Measurements from ENCODE around the gene PLCD1. TPM values are rescaled to one million over a fixed set of nuclear protein-coding genes. Genes with fewer than 3 reads are reported as not detected.

Gene PLCD1
- total RNA-seq, 1 experiment from 2014 or later = 7.9 TPM

- H3K9me3 Mint-ChIP-seq (ENCODE audit: unreplicated experiment) = no peaks in the 10 kb centered on the region
These were observed 66.4 kb downstream of the PLCD1 start for GRCh38 chr3:37963016-37963415.

GRCh38 chr3:37961622-37962431 lies 67.6 kb downstream of the PLCD1 start:
- no peak for TF ChIP-seq CTCF (IDR thresholded peaks at IDR 0.05; ENCODE audit: insufficient read depth in 1 of 2, low read depth in 1 of 2, low read length in 1 of 2, severe bottlenecking in 1 of 2, unreplicated experiment in 1 of 2)
- H3K27me3 Mint-ChIP-seq (ENCODE audit: insufficient read depth, unreplicated experiment) = no peaks in the 10 kb centered on the region
- no TSS peak for BruUV-seq (replicated peaks)
- ChIA-PET POLR2A (no interaction called here), CTCF (interaction anchor here (0.7 kb wide), 2 partner anchors 13 to 23 kb away, joined by 3 read pairs; no protein-coding TSS in a partner anchor)
- Histone ChIP-seq H3K9me3 (no peaks in the 10 kb centered on the region), H3K4me1 (peaks cover 37% of the 10 kb centered on the region), H3K36me3 (ENCODE audit: control insufficient read depth, insufficient read depth, low read length) (no peaks in the 10 kb centered on the region; the same call in 1 of the 2 replicates), H3K4me3 (ENCODE audit: low read depth, low read length) (no peak overlapping the region), H3K27me3 (replicated peaks; ENCODE audit: control insufficient read depth, insufficient read depth, low read length) (no peaks in the 10 kb centered on the region)
- no peak for DNase-seq
- peaks cover 36% of the 10 kb centered on the region for H3K4me1 Mint-ChIP-seq (ENCODE audit: low read depth, unreplicated experiment)
- intact Hi-C loops (cut with micrococcal nuclease; ENCODE audit: unreplicated experiment) = no loop called here
- no peaks in the 10 kb centered on the region for H3K9me3 Mint-ChIP-seq (ENCODE audit: unreplicated experiment)
- no peak overlapping the region for H3K4me3 Mint-ChIP-seq (ENCODE audit: unreplicated experiment)
- no peak overlapping the region for H3K27ac Mint-ChIP-seq (ENCODE audit: unreplicated experiment)
- H3K36me3 Mint-ChIP-seq (ENCODE audit: insufficient read depth, unreplicated experiment) = peaks cover 12% of the 10 kb centered on the region

More at GRCh38 chr3:37963016-37963415, 66.4 kb downstream of the PLCD1 start:
- intact Hi-C loops (cut with micrococcal nuclease; ENCODE audit: unreplicated experiment) = no loop called here
- POLR2A ChIA-PET = no interaction called here
- BruUV-seq (replicated peaks) = no TSS peak
- Mint-ChIP-seq H3K36me3 (ENCODE audit: insufficient read depth, unreplicated experiment) (peaks cover 8% of the 10 kb centered on the region), H3K4me1 (ENCODE audit: low read depth, unreplicated experiment) (peaks cover 39% of the 10 kb centered on the region), H3K27ac (ENCODE audit: unreplicated experiment) (no peak overlapping the region), H3K27me3 (ENCODE audit: insufficient read depth, unreplicated experiment) (no peaks in the 10 kb centered on the region), H3K4me3 (ENCODE audit: unreplicated experiment) (no peak overlapping the region)
- Histone ChIP-seq H3K27me3 (replicated peaks; ENCODE audit: control insufficient read depth, insufficient read depth, low read length) (no peaks in the 10 kb centered on the region), H3K36me3 (ENCODE audit: control insufficient read depth, insufficient read depth, low read length) (no peaks in the 10 kb centered on the region; the same call in 1 of the 2 replicates), H3K4me3 (ENCODE audit: low read depth, low read length) (no peak overlapping the region), H3K4me1 (peaks cover 41% of the 10 kb centered on the region), H3K9me3 (no peaks in the 10 kb centered on the region)
- DNase-seq = no peak
- TF ChIP-seq CTCF (IDR thresholded peaks at IDR 0.05; ENCODE audit: insufficient read depth in 1 of 2, low read depth in 1 of 2, low read length in 1 of 2, severe bottlenecking in 1 of 2, unreplicated experiment in 1 of 2) = no peak
- CTCF ChIA-PET = no interaction called here

- no TSS peak for BruUV-seq (replicated peaks)
- DNase-seq = no peak
- CTCF ChIA-PET = no interaction called here
- intact Hi-C loops (cut with micrococcal nuclease; ENCODE audit: unreplicated experiment) = no loop called here
- H3K4me1 ChIP-seq = no peaks in the 10 kb centered on the region
- H3K27me3 ChIP-seq (replicated peaks; ENCODE audit: control insufficient read depth, insufficient read depth, low read length) = no peaks in the 10 kb centered on the region
- peaks cover 21% of the 10 kb centered on the region for H3K36me3 Mint-ChIP-seq (ENCODE audit: insufficient read depth, unreplicated experiment)
- peak overlapping the region; percentile 33 for H3K27ac Mint-ChIP-seq (ENCODE audit: unreplicated experiment)
- no peak overlapping the region for H3K4me3 ChIP-seq (ENCODE audit: low read depth, low read length)
- POLR2A ChIA-PET = no interaction called here
- H3K4me1 Mint-ChIP-seq (ENCODE audit: low read depth, unreplicated experiment) = peaks cover 12% of the 10 kb centered on the region
- H3K27me3 Mint-ChIP-seq (ENCODE audit: insufficient read depth, unreplicated experiment) = no peaks in the 10 kb centered on the region
- no peaks in the 10 kb centered on the region for H3K9me3 ChIP-seq
- H3K9me3 Mint-ChIP-seq (ENCODE audit: unreplicated experiment) = no peaks in the 10 kb centered on the region
- no peak for TF ChIP-seq CTCF (IDR thresholded peaks at IDR 0.05; ENCODE audit: insufficient read depth in 1 of 2, low read depth in 1 of 2, low read length in 1 of 2, severe bottlenecking in 1 of 2, unreplicated experiment in 1 of 2)
- H3K36me3 ChIP-seq (ENCODE audit: control insufficient read depth, insufficient read depth, low read length) = no peaks in the 10 kb centered on the region; the same call in 1 of the 2 replicates
- no peak overlapping the region for H3K4me3 Mint-ChIP-seq (ENCODE audit: unreplicated experiment)
These were observed 71.9 kb downstream of the PLCD1 start for GRCh38 chr3:37957539-37957936.

Small RNA genes lying within 50 kb of the gene (microRNA-seq; reads per million reads assigned to microRNA genes)
- 7.4 reads per million, percentile 42 among the genes with 10 or more reads in this experiment for gene MIR26A1

Other genes starting within 250 kb of the PLCD1 start
- 56.5 and 60.9 TPM in 2 replicates for gene CTDSPL, start 167.8 kb downstream of the PLCD1 start, total RNA-seq (2022)
- gene VILL, start 38.9 kb downstream of the PLCD1 start, total RNA-seq (2022) = 11.7 and 12.2 TPM in 2 replicates
- 0.11 and 0.35 TPM in 2 replicates for gene DLEC1, start 9.6 kb upstream of the PLCD1 start, total RNA-seq (2022)
- 127 and 139 TPM in 2 replicates for gene ACAA1, start 107.5 kb upstream of the PLCD1 start, total RNA-seq (2022)
- 21.2 and 22.3 TPM in 2 replicates for gene MYD88, start 109.0 kb upstream of the PLCD1 start, total RNA-seq (2022)
- 39.2 and 39.3 TPM in 2 replicates for gene OXSR1, start 135.9 kb upstream of the PLCD1 start, total RNA-seq (2022)
- gene SLC22A13, start 236.2 kb upstream of the PLCD1 start, total RNA-seq (2022) = 0.36 and 0.63 TPM in 2 replicates